HG03066 (cell line): ENCODE data around the gene THNSL1.

ENCODE experiments used
- ATAC-seq: cut with Tn5 transposase; IDR thresholded peaks from one replicate; pipeline ENCODE4 v1.9.1; 2021; ENCODE audit warnings: low read depth; ENCODE audit not compliant: unreplicated experiment

THNSL1 gene

DNA sequence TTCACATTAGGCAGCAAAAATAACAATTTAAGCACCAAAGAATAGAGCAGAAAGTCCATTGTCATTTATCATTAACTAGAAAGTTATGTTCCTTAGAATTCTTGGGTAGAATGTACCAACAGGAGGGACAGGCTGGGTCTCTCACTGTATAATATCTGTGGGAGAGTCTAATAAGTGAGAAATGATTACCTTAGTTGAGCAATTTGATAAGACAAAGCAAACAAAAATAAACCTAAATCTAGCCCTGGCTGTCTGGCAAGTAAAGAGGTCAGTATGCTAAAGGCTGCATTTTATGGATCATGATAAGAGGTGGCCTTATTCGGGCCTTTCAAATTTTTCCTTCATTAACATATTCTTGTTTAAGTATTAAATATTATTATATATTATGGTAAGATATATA, 35.6 kb downstream of the THNSL1 start:
- ATAC-seq, result no peak

GRCh38 chr10:25056726-25057125, 40.3 kb downstream of the THNSL1 start:
- no peak for ATAC-seq

DNA sequence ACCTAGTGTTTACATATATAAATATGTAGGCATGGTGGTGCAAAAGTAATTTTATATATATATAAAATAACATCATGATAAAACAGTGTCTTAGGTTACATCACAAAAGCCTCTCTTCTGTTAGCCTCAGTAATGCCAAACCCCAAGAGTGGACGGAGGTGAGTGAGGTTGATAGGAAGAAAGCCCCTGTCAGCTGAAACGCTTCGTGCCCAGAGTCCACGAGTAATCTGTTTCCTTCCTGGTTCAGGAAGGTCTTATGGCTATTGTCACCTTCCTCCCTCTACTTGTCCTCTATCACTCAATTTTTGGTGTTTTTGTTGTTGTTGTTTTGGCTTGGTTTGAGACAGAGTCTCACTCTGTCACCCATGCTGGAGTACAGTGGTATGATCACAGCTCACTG, 41.5 kb downstream of the THNSL1 start:
- ATAC-seq, result no peak

DNA sequence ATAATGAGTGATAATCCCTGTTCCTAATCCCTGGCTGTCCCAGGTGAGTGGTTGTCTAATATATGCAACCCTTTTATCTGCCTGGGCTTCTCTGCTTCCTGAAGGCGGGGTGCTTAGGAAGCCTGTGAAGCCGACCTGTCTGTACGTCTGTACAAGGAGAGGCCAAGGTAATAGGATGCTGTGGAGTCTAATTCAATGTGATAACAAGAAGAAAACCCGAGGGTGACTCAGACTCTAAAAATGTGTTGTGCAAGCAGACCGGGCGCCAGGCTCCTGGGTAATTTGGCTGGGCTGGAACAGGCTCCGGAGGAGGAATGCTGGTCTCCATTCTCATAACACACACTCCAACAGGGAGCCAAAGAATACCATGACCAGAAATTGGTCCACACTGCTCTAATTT, 43.6 kb downstream of the THNSL1 start:
- no peak for ATAC-seq

- ATAC-seq, result no peak
Measured at GRCh38 chr10:25061125-25061524, 44.7 kb downstream of the THNSL1 start.

DNA sequence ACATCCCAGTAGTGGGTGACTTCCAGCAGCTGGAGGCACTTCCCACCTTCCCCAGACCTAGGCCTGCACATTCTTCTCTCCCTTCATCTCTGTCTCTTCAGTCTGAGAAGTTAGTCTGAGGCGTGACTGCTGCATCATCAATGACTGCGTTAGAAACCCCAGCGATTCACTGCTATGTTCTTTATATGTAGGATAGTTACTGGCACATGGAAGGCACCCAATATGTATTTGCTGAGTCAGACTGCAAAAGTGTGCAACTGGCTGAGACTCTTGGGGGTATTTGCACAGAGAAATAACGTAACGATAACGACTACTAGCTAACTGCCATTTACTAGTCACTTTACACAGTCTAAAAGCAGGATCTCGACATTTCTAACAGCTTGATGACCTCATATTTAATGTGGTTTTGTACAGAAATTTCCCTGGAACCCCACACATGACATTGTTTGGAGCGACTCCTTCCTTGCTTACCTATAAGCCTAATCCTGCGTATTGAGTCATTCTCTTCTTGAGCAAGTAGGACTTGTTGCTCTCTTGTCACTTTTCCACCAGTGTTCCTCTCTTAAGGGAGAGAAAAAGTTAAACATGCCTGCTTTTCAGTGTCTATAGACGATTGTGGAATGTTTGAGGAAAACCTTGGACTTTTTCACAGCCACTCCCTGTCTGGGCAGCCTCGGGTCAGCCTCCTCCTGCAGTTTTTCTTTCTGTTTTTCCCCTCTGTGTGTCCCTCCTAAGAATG, 45.5 kb downstream of the THNSL1 start:
- no peak for ATAC-seq

- ATAC-seq, result no peak
Measured at GRCh38 chr10:25063157-25063556, 46.7 kb downstream of the THNSL1 start.

DNA sequence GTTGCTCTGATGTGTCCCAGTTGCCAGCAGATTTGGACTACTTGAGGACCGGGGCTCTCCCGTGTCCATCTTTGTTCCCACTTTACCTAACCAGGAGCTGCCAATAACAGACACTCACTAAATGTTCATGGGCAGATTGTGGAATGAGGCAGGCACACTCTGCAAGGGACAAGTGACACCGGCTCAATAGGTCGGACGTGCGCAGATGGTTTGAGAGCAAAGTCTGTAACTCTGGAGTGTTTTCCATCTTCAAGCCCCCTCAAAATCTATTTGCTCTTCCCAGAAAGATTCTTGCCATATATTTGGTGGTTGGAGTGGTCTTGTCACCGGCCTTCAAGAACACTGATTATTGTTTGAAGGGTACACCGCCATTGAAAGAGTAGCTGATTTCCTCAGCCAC, 47.2 kb downstream of the THNSL1 start:
- no peak for ATAC-seq

- no peak for ATAC-seq
Measured at GRCh38 chr10:25064401-25064800, 48.0 kb downstream of the THNSL1 start.

DNA sequence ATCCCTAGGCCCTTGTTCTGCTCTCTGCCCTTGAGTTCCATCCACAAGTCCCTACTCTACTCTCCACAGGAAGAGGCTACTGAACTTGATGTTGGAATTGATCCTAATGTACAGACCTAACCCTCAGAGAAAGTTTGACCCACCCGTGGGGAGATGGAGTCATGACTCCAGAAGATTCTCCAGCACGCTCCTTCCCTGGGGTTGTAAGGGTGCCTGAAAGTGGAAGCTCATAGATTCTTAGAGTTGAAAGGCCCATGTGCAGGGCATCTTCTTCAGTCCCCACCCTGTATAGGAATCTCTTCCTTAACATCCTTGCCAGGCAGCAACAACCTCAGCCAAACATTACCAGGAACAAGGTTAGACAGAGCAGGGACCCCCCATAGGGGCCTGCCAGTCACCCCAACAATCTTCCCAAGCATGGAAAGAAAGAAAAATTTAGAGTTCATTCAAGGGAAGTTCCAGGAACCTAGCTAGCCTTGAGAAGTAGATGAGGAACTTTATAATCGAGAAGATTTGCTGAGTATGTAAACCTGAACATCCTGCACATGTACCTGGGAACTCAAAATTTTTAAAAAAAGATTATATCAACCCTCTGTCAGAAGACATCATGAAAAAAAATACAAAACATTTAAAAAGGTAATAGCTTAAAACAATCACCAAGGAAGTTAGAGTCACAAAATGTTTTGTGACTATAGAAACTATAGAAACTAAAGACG, 49.5 kb downstream of the THNSL1 start:
- ATAC-seq, result no peak

- no peak for ATAC-seq
Measured at GRCh38 chr10:25068152-25069058, 52.0 kb downstream of the THNSL1 start.

- ATAC-seq, result no peak
Measured at GRCh38 chr10:25071227-25071626, 54.8 kb downstream of the THNSL1 start.

DNA sequence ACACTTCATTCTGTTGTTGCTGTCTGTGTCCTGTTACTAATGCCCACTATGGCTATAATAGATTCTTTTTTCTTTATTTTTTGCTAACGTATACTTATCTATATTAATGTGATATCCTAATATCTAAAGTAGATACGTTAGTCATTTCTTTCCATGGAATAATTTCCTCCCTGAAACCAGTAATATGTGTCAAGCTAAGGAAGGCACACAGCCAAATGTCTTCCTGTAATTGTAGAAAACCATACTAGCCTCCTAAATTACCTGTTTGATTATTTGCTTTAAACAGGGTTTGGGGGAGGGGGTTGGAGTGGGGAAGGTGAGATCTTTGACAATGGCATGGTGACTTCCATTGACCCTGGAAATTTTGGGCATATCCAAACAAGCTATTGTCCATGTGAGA, 56.4 kb downstream of the THNSL1 start:
- no peak for ATAC-seq

GRCh38 chr10:25075825-25076224, 59.4 kb downstream of the THNSL1 start:
- no peak for ATAC-seq
